Stimulated activated CD8-positive, alpha-beta memory T cell treated with anti-CD3 and anti-CD28 coated beads, Interleukin-7, amount 100 ng/mL, for 24 hours (primary cell): ENCODE data around the gene PIP4K2C.

Experiments used
- DNase-seq: peaks from one replicate; pipeline ENCODE4 v3.0.0-alpha.2; 2020; ENCODE audit warnings: low read depth

The PIP4K2C gene

GRCh38 chr12:57621497-57622292 lies 30.7 kb downstream of the PIP4K2C start:
- no peak for DNase-seq

GRCh38 chr12:57622293-57623245 lies 31.6 kb downstream of the PIP4K2C start:
- no peak for DNase-seq

GRCh38 chr12:57623385-57623784 lies 32.4 kb downstream of the PIP4K2C start:
- no peak for DNase-seq

- DNase-seq = no peak
Observed at GRCh38 chr12:57623811-57624390, 32.9 kb downstream of the PIP4K2C start.

- no peak for DNase-seq
Observed at GRCh38 chr12:57624441-57625220, 33.6 kb downstream of the PIP4K2C start.

GRCh38 chr12:57625261-57626032 lies 34.5 kb downstream of the PIP4K2C start:
- DNase-seq = no peak

GRCh38 chr12:57626111-57626920 lies 35.3 kb downstream of the PIP4K2C start:
- no peak for DNase-seq

- DNase-seq = no peak
Observed at GRCh38 chr12:57626921-57627445, 36.0 kb downstream of the PIP4K2C start.

- DNase-seq = no peak
Observed at GRCh38 chr12:57627501-57628279, 36.7 kb downstream of the PIP4K2C start.

- no peak for DNase-seq
Observed at GRCh38 chr12:57628280-57629191, 37.5 kb downstream of the PIP4K2C start.

- DNase-seq = no peak
Observed at GRCh38 chr12:57629897-57630471, 39.0 kb downstream of the PIP4K2C start.

GRCh38 chr12:57630891-57631433 lies 40.0 kb downstream of the PIP4K2C start:
- DNase-seq = no peak

- DNase-seq = no peak
Observed at GRCh38 chr12:57631566-57632072, 40.6 kb downstream of the PIP4K2C start.

GRCh38 chr12:57632073-57632957 lies 41.3 kb downstream of the PIP4K2C start:
- DNase-seq = no peak

GRCh38 chr12:57632958-57633840 lies 42.2 kb downstream of the PIP4K2C start, which contains the start of gene B4GALNT1:
Gene B4GALNT1 (minus strand): TSS chr12:57633201. CDS start chr12:57632132, 1,069 bp downstream.
- DNase-seq = no peak
